ENCODE data around the gene ICA1. TPM values are rescaled to one million over a fixed set of nuclear protein-coding genes. Genes with fewer than 3 reads are reported as not detected.
"Not testable (repeated sequence)": the region's sequence is repeated elsewhere in the genome, so short reads cannot be mapped to it uniquely, and the experiment has no call there.

ICA1 gene
- 0.45 and 1.1 TPM in 2 replicates for total RNA-seq (ENCODE audit: low replicate concordance)

- TF ChIP-seq CTCF (IDR thresholded peaks at IDR 0.05; ENCODE audit: insufficient read depth, low read length) = no peak
- DNase-seq (ENCODE audit: low read depth) = no peak
- peak within 1 kb of the TSS; percentile 50 for H3K4me3 ChIP-seq (ENCODE audit: low read depth, low read length)
Observed at GRCh38 chr7:8261711-8262695, at the start of gene ICA1. Gene ICA1, minus strand, starts transcription at chr7:8262167. Its CDS starts 26,241 bp downstream, at chr7:8235926.

GRCh38 chr7:8310876-8311275 lies 48.9 kb upstream of the ICA1 start:
- H3K4me3 ChIP-seq (ENCODE audit: low read depth, low read length) = no peak overlapping the region
- TF ChIP-seq CTCF (IDR thresholded peaks at IDR 0.05; ENCODE audit: insufficient read depth, low read length) = no peak
- DNase-seq (ENCODE audit: low read depth) = no peak

GRCh38 chr7:8305625-8306388 lies 43.8 kb upstream of the ICA1 start:
- no peak for DNase-seq (ENCODE audit: low read depth)
- no peak for TF ChIP-seq CTCF (IDR thresholded peaks at IDR 0.05; ENCODE audit: insufficient read depth, low read length)

GRCh38 chr7:8305104-8305503 lies 43.1 kb upstream of the ICA1 start:
- no peak for DNase-seq (ENCODE audit: low read depth)
- no peak for TF ChIP-seq CTCF (IDR thresholded peaks at IDR 0.05; ENCODE audit: insufficient read depth, low read length)
- H3K4me3 ChIP-seq (ENCODE audit: low read depth, low read length) = no peak overlapping the region

More at GRCh38 chr7:8305625-8306388, 43.8 kb upstream of the ICA1 start:
- no peak overlapping the region for H3K4me3 ChIP-seq (ENCODE audit: low read depth, low read length)

- no peak for TF ChIP-seq CTCF (IDR thresholded peaks at IDR 0.05; ENCODE audit: insufficient read depth, low read length)
- H3K4me3 ChIP-seq (ENCODE audit: low read depth, low read length) = no peak overlapping the region
- no peak for DNase-seq (ENCODE audit: low read depth)
Observed at GRCh38 chr7:8303904-8304528, 42.0 kb upstream of the ICA1 start.

- not testable (repeated sequence) for DNase-seq (ENCODE audit: low read depth)
Observed at GRCh38 chr7:8297023-8297422, 35.1 kb upstream of the ICA1 start.

GRCh38 chr7:8296362-8296659 lies 34.3 kb upstream of the ICA1 start:
- no peak overlapping the region for H3K4me3 ChIP-seq (ENCODE audit: low read depth, low read length)
- no peak for TF ChIP-seq CTCF (IDR thresholded peaks at IDR 0.05; ENCODE audit: insufficient read depth, low read length)
- DNase-seq (ENCODE audit: low read depth) = no peak

More at GRCh38 chr7:8297023-8297422, 35.1 kb upstream of the ICA1 start:
- H3K4me3 ChIP-seq (ENCODE audit: low read depth, low read length) = not testable (repeated sequence)

Measured in fibroblast of the aortic adventitia (primary cell).